Liver (tissue), 9 donors: ENCODE measurements around the gene ME1. TPM values are rescaled to one million over a fixed set of nuclear protein-coding genes. Genes with fewer than 3 reads are reported as not detected.

Experiments
- DNase-seq: peaks from one replicate; pipeline ENCODE4 v3.0.0-alpha.2; 2017; ENCODE audit warnings: low spot score
- H3K27ac ChIP-seq, 2 donors: one replicate each; pipeline ENCODE4 v1.7.0; 2013; ENCODE audit warnings: inconsistent platforms in 2 of 2, low read length in 2 of 2, control low read depth in 1 of 2, low read depth in 1 of 2, mild to moderate bottlenecking in 1 of 2
- H3K27me3 ChIP-seq, 4 donors: one replicate each; pipeline versions ENCODE4 v1.6.1 to v1.7.0; 2013; ENCODE audit warnings: low read length in 3 of 4, inconsistent platforms in 1 of 4, mild to moderate bottlenecking in 1 of 4, moderate library complexity in 1 of 4; ENCODE audit not compliant: control insufficient read depth in 4 of 4, insufficient read depth in 4 of 4
- H3K36me3 ChIP-seq, 4 donors: one replicate each; pipeline versions ENCODE4 v1.6.1 to v1.7.0; 2013; ENCODE audit warnings: low read length in 3 of 4, mild to moderate bottlenecking in 3 of 4, low read depth in 1 of 4, moderate library complexity in 1 of 4; ENCODE audit not compliant: control insufficient read depth in 4 of 4, insufficient read depth in 3 of 4
- H3K4me1 ChIP-seq, 4 donors: one replicate each; pipeline versions ENCODE4 v1.6.1 to v1.7.0; 2013; ENCODE audit warnings: low read length in 3 of 4, mild to moderate bottlenecking in 3 of 4, moderate library complexity in 1 of 4; ENCODE audit not compliant: control insufficient read depth in 4 of 4, insufficient read depth in 4 of 4
- H3K4me3 ChIP-seq, 3 donors: one replicate each; pipeline versions ENCODE4 v1.6.1 to v1.7.0; 2013; ENCODE audit warnings: low read length in 3 of 3, control low read depth in 1 of 3, low read depth in 1 of 3, mild to moderate bottlenecking in 1 of 3
- H3K9ac ChIP-seq, 2 donors: one replicate each; pipeline ENCODE4 v1.7.0; 2013; ENCODE audit warnings: low read length in 2 of 2, mild to moderate bottlenecking in 2 of 2, moderate library complexity in 2 of 2, control low read depth in 1 of 2, low read depth in 1 of 2
- H3K9me3 ChIP-seq, 4 donors: one replicate each; pipeline versions ENCODE4 v1.6.1 to v1.7.0; 2013; ENCODE audit warnings: low read length in 3 of 4; ENCODE audit not compliant: control insufficient read depth in 4 of 4
- ATF3 ChIP-seq: IDR thresholded peaks from 2 replicates; pipeline ENCODE4 v1.6.1; 2016; ENCODE audit warnings: antibody characterized with exemption
- CTCF ChIP-seq: fragments of 150-350 bp; IDR thresholded peaks from 2 replicates; pipeline ENCODE4 v1.5.1; 2017; ENCODE audit warnings: improper control_type of control experiment, low read depth, low read length; ENCODE audit not compliant: missing input control
- EGR1 ChIP-seq, 2 donors: IDR thresholded peaks; 2 replicates each; pipeline ENCODE4 v1.6.1; 2016 to 2018; ENCODE audit warnings: antibody characterized with exemption in 2 of 2, low read depth in 2 of 2
- FOXA2 ChIP-seq: IDR thresholded peaks from 2 replicates; pipeline ENCODE4 v1.6.1; 2016; ENCODE audit warnings: antibody characterized with exemption
- GABPA ChIP-seq, 2 donors: IDR thresholded peaks in 1 of 2; conservative IDR thresholded peaks in 1 of 2; 2 replicates each; pipeline ENCODE4 v1.6.1; 2016; ENCODE audit warnings: antibody characterized with exemption in 2 of 2, mild to moderate bottlenecking in 1 of 2, moderate library complexity in 1 of 2
- HNF4A ChIP-seq, 2 donors: conservative IDR thresholded peaks; 2 replicates each; pipeline ENCODE4 v1.6.1; 2016; ENCODE audit warnings: antibody characterized with exemption in 2 of 2, mild to moderate bottlenecking in 2 of 2
- HNF4G ChIP-seq: IDR thresholded peaks from 2 replicates; pipeline ENCODE4 v1.6.1; 2016; ENCODE audit warnings: antibody characterized with exemption
- JUND ChIP-seq, 2 donors: IDR thresholded peaks; 2 replicates each; pipeline ENCODE4 v1.6.1; 2016; ENCODE audit warnings: antibody characterized with exemption in 2 of 2
- MAX ChIP-seq: IDR thresholded peaks from 2 replicates; pipeline ENCODE4 v1.6.1; 2016; ENCODE audit warnings: antibody characterized with exemption
- NR2F2 ChIP-seq: IDR thresholded peaks from 2 replicates; pipeline ENCODE4 v1.6.1; 2016; ENCODE audit warnings: antibody characterized with exemption
- RAD21 ChIP-seq, 2 donors: IDR thresholded peaks; 2 replicates each; pipeline ENCODE4 v1.6.1; 2016; ENCODE audit warnings: antibody characterized with exemption in 2 of 2, mild to moderate bottlenecking in 2 of 2
- REST ChIP-seq: IDR thresholded peaks from 2 replicates; pipeline ENCODE4 v1.6.1; 2016; ENCODE audit warnings: antibody characterized with exemption, mild to moderate bottlenecking
- RXRA ChIP-seq, 2 donors: IDR thresholded peaks; 2 replicates each; pipeline ENCODE4 v1.6.1; 2017 to 2018; ENCODE audit warnings: antibody characterized with exemption in 2 of 2, mild to moderate bottlenecking in 1 of 2
- SP1 ChIP-seq: IDR thresholded peaks from 2 replicates; pipeline ENCODE4 v1.6.1; 2018; ENCODE audit warnings: antibody characterized with exemption, mild to moderate bottlenecking
- TAF1 ChIP-seq: conservative IDR thresholded peaks from 2 replicates; pipeline ENCODE4 v1.6.1; 2016; ENCODE audit warnings: antibody characterized with exemption, mild to moderate bottlenecking
- YY1 ChIP-seq: IDR thresholded peaks from 2 replicates; pipeline ENCODE4 v1.6.1; 2016; ENCODE audit warnings: antibody characterized with exemption, mild to moderate bottlenecking
- ZBTB33 ChIP-seq: IDR thresholded peaks from 2 replicates; pipeline ENCODE4 v1.6.1; 2016; ENCODE audit warnings: antibody characterized with exemption
- WGBS: extraction: QIAGEN DNeasy Blood & Tissue Kit; methylation state at CpG from one replicate; pipeline ENCODE4 v1.1.7; 2013; 5-methylcytosine and 5-hydroxymethylcytosine counted together
- polyA plus RNA-seq, 2 donors: library from polyadenylated mRNA; stranded (reverse) in 1 of 2; unstranded in 1 of 2; fragments of 200-250 nt in 1 of 2; fragments of >200 nt in 1 of 2; fragmentation: Nextera tagmentation in 1 of 2; extraction: Ambion mirVana in 1 of 2; gene quantifications; one replicate each; pipeline versions ENCODE4 v1.2.1 to v1.2.3, GENCODE V29; 2013 to 2015
- total RNA-seq, 2 donors: library from RNA; depleted of rRNA; stranded (reverse); fragments of >200 nt; gene quantifications; one replicate each; pipeline ENCODE4 v1.2.3, GENCODE V29; 2014
- donor health status: healthy.
- donor health status: healthy.
- donor health status: healthy.
- donor health status: healthy.
- donor health status: healthy.

The ME1 gene
- total and polyA plus RNA-seq, 4 donors, result 4.3 to 7.8 (median 5.5) TPM

- Histone ChIP-seq H3K4me1 (peaks cover 1 to 12% (median 3%) of the 10 kb centered on the region in 4 donors), H3K9ac (no peak overlapping the region), H3K36me3 (no peaks in the 10 kb centered on the region), H3K27me3 (no peaks in the 10 kb centered on the region), H3K27ac (no peak overlapping the region), H3K9me3 (no peaks in the 10 kb centered on the region), H3K4me3 (no peak overlapping the region)
- no peak for TF ChIP-seq HNF4A (conservative IDR thresholded peaks at IDR 0.05)
- no peak for TF ChIP-seq CTCF
- TF ChIP-seq REST, result no peak
- no peak for TF ChIP-seq RAD21 (IDR thresholded peaks at IDR 0.05)
- TF ChIP-seq SP1, result no peak
- no peak for TF ChIP-seq EGR1 (IDR thresholded peaks at IDR 0.05; ENCODE audit: low read depth in 2 of 2)
- no peak for TF ChIP-seq FOXA2
- TF ChIP-seq JUND (IDR thresholded peaks at IDR 0.05), result no peak
- TF ChIP-seq NR2F2, result no peak
- no peak for DNase-seq
- 87% methylated on average over 2 of the region's 2 CpGs for WGBS
Measured at GRCh38 chr6:83472767-83473166, 41.9 kb upstream of the ME1 start.

- Histone ChIP-seq H3K4me3 (no peak overlapping the region), H3K36me3 (no peaks in the 10 kb centered on the region), H3K9me3 (no peaks in the 10 kb centered on the region), H3K9ac (no peak overlapping the region), H3K4me1 (peaks cover 0 to 6% (median 3%) of the 10 kb centered on the region in 4 donors), H3K27me3 (no peaks in the 10 kb centered on the region), H3K27ac (no peak overlapping the region)
- 93% methylated on average over 3 of the region's 3 CpGs for WGBS
- no peak for TF ChIP-seq ATF3
- TF ChIP-seq TAF1, result no peak
- no peak for TF ChIP-seq FOXA2
- TF ChIP-seq NR2F2, result no peak
- TF ChIP-seq JUND (IDR thresholded peaks at IDR 0.05), result no peak
- no peak for DNase-seq
Measured at GRCh38 chr6:83470587-83470986, 39.7 kb upstream of the ME1 start.

GRCh38 chr6:83470001-83470400, 39.1 kb upstream of the ME1 start:
- no peaks in the 10 kb centered on the region for H3K36me3 ChIP-seq
- no peak overlapping the region for H3K27ac ChIP-seq
- DNase-seq, result no peak
- TF ChIP-seq MAX (no peak), ZBTB33 (no peak), EGR1 (IDR thresholded peaks at IDR 0.05; ENCODE audit: low read depth in 2 of 2) (no peak), YY1 (no peak), CTCF (no peak), HNF4A (conservative IDR thresholded peaks at IDR 0.05) (no peak), NR2F2 (no peak), RAD21 (IDR thresholded peaks at IDR 0.05) (no peak), RXRA (IDR thresholded peaks at IDR 0.05) (no peak), ATF3 (no peak), FOXA2 (no peak), GABPA (IDR thresholded peaks at IDR 0.05 in 1 of 2, conservative IDR thresholded peaks at IDR 0.05 in 1 of 2) (no peak), HNF4G (no peak), TAF1 (no peak)

More at GRCh38 chr6:83470001-83470400, 39.1 kb upstream of the ME1 start:
- WGBS, result 76% methylated on average over 4 of the region's 4 CpGs
- Histone ChIP-seq H3K4me3 (no peak overlapping the region), H3K9me3 (no peaks in the 10 kb centered on the region), H3K4me1 (peaks cover 0 to 6% (median 3%) of the 10 kb centered on the region in 4 donors), H3K27me3 (no peaks in the 10 kb centered on the region), H3K9ac (no peak overlapping the region)
